Fibroblast of skin of left quadriceps (primary cell): ENCODE measurements around the gene SORCS2.

Experiments
- DNase-seq, 2 experiments: peaks; one replicate each; pipeline ENCODE4 v3.0.0-alpha.2; 2013; ENCODE audit warnings: low read depth in 2 of 2

The SORCS2 gene

GRCh38 chr4:7473081-7473480 lies 280.7 kb downstream of the SORCS2 start:
- DNase-seq = no peak

- no peak for DNase-seq
Measured at GRCh38 chr4:7474320-7474719, 282.0 kb downstream of the SORCS2 start.

- DNase-seq = no peak
Measured at GRCh38 chr4:7475207-7475606, 282.9 kb downstream of the SORCS2 start.

- no peak for DNase-seq
Measured at GRCh38 chr4:7476820-7477219, 284.5 kb downstream of the SORCS2 start.

- DNase-seq = no peak
Measured at GRCh38 chr4:7477695-7478094, 285.4 kb downstream of the SORCS2 start.

GRCh38 chr4:7478665-7479064 lies 286.3 kb downstream of the SORCS2 start:
- DNase-seq = no peak

GRCh38 chr4:7480423-7480822 lies 288.1 kb downstream of the SORCS2 start:
- DNase-seq = no peak

GRCh38 chr4:7481227-7481626 lies 288.9 kb downstream of the SORCS2 start:
- no peak for DNase-seq

GRCh38 chr4:7485096-7485495 lies 292.8 kb downstream of the SORCS2 start:
- no peak for DNase-seq

- no peak for DNase-seq
Measured at GRCh38 chr4:7486101-7486500, 293.8 kb downstream of the SORCS2 start.

- no peak for DNase-seq
Measured at GRCh38 chr4:7487502-7487901, 295.2 kb downstream of the SORCS2 start.

- no peak for DNase-seq
Measured at GRCh38 chr4:7487998-7488671, 295.8 kb downstream of the SORCS2 start.

- no peak for DNase-seq
Measured at GRCh38 chr4:7491915-7492314, 299.6 kb downstream of the SORCS2 start.

GRCh38 chr4:7498446-7499200 lies 306.3 kb downstream of the SORCS2 start:
- DNase-seq = no peak

GRCh38 chr4:7499661-7500060 lies 307.3 kb downstream of the SORCS2 start:
- no peak for DNase-seq

GRCh38 chr4:7500404-7500803 lies 308.1 kb downstream of the SORCS2 start:
- no peak for DNase-seq

GRCh38 chr4:7501314-7501713 lies 309.0 kb downstream of the SORCS2 start:
- no peak for DNase-seq

- no peak for DNase-seq
Measured at GRCh38 chr4:7501873-7502272, 309.5 kb downstream of the SORCS2 start.

- no peak for DNase-seq
Measured at GRCh38 chr4:7503559-7504249, 311.4 kb downstream of the SORCS2 start.

- no peak for DNase-seq
Measured at GRCh38 chr4:7505116-7505900, 313.0 kb downstream of the SORCS2 start.

- DNase-seq = peak in 1 of 2 experiments; percentile 7
Measured at GRCh38 chr4:7506119-7506518, 313.8 kb downstream of the SORCS2 start.

GRCh38 chr4:7506572-7506971 lies 314.2 kb downstream of the SORCS2 start:
- no peak for DNase-seq
